ENCODE data around the gene PRR9.

GRCh38 chr1:153213519-153213918 is 3.9 kb upstream of the PRR9 start:
- TF ChIP-seq CTCF (conservative IDR thresholded peaks at IDR 0.05) = no peak
- no peak for TF ChIP-seq ZFX (IDR thresholded peaks at IDR 0.05)
